ENCODE measurements around the gene STRBP. TPM values are rescaled to one million over a fixed set of nuclear protein-coding genes. Genes with fewer than 3 reads are reported as not detected.

The STRBP gene
- total RNA-seq, 4 donors from 2014 or later: 20.8 to 49.9 (median 37.4) TPM

GRCh38 chr9:123248630-123249029 lies 19.8 kb downstream of the STRBP start:
- Histone ChIP-seq H3K36me3 (no peaks in the 10 kb centered on the region), H3K4me3 (no peak overlapping the region), H3K27ac (peak overlapping the region in 2 of 4 donors; percentile 40 to 42), H3K9me3 (no peaks in the 10 kb centered on the region), H3K4me1 (peaks cover 0 to 10% (median 0%) of the 10 kb centered on the region in 4 donors), H3K27me3 (no peaks in the 10 kb centered on the region)
- no peak for DNase-seq
- TF ChIP-seq POLR2A (IDR thresholded peaks at IDR 0.05): no peak
- no peak for TF ChIP-seq CTCF (IDR thresholded peaks at IDR 0.05)

GRCh38 chr9:123246534-123246933 lies 21.9 kb downstream of the STRBP start:
- no peak for DNase-seq
- no peak overlapping the region for H3K27ac ChIP-seq
- no peak overlapping the region for H3K4me3 ChIP-seq
- peaks cover 0 to under 1% (median 0%) of the 10 kb centered on the region in 4 donors for H3K4me1 ChIP-seq
- no peaks in the 10 kb centered on the region for H3K9me3 ChIP-seq
- no peaks in the 10 kb centered on the region for H3K36me3 ChIP-seq
- H3K27me3 ChIP-seq: no peaks in the 10 kb centered on the region
- TF ChIP-seq CTCF (IDR thresholded peaks at IDR 0.05): no peak
- no peak for TF ChIP-seq POLR2A (IDR thresholded peaks at IDR 0.05)

GRCh38 chr9:123239726-123240125 lies 28.7 kb downstream of the STRBP start:
- no peak for DNase-seq
- TF ChIP-seq POLR2A (IDR thresholded peaks at IDR 0.05) (no peak), CTCF (IDR thresholded peaks at IDR 0.05) (no peak)
- Histone ChIP-seq H3K4me1 (no peaks in the 10 kb centered on the region), H3K27ac (no peak overlapping the region), H3K4me3 (no peak overlapping the region), H3K36me3 (no peaks in the 10 kb centered on the region), H3K27me3 (no peaks in the 10 kb centered on the region), H3K9me3 (no peaks in the 10 kb centered on the region)

GRCh38 chr9:123238365-123238764 lies 30.0 kb downstream of the STRBP start:
- H3K4me3 ChIP-seq: no peak overlapping the region
- no peaks in the 10 kb centered on the region for H3K4me1 ChIP-seq
- no peaks in the 10 kb centered on the region for H3K36me3 ChIP-seq
- no peaks in the 10 kb centered on the region for H3K9me3 ChIP-seq
- TF ChIP-seq CTCF (IDR thresholded peaks at IDR 0.05) (no peak), POLR2A (IDR thresholded peaks at IDR 0.05) (no peak)
- no peaks in the 10 kb centered on the region for H3K27me3 ChIP-seq
- H3K27ac ChIP-seq: no peak overlapping the region
- no peak for DNase-seq

- no peaks in the 10 kb centered on the region for H3K36me3 ChIP-seq
- no peaks in the 10 kb centered on the region for H3K4me1 ChIP-seq
- TF ChIP-seq CTCF (IDR thresholded peaks at IDR 0.05) (no peak), POLR2A (IDR thresholded peaks at IDR 0.05) (no peak)
- no peak overlapping the region for H3K4me3 ChIP-seq
- H3K27ac ChIP-seq: no peak overlapping the region
- DNase-seq: no peak
- no peaks in the 10 kb centered on the region for H3K9me3 ChIP-seq
- no peaks in the 10 kb centered on the region for H3K27me3 ChIP-seq
Measured at GRCh38 chr9:123237220-123237619, 31.2 kb downstream of the STRBP start.

GRCh38 chr9:123235448-123235847 lies 32.9 kb downstream of the STRBP start:
- DNase-seq: no peak
- Histone ChIP-seq H3K27me3 (no peaks in the 10 kb centered on the region), H3K27ac (peak overlapping the region in 1 of 4 donors; percentile 76), H3K4me1 (no peaks in the 10 kb centered on the region), H3K4me3 (no peak overlapping the region), H3K36me3 (no peaks in the 10 kb centered on the region), H3K9me3 (no peaks in the 10 kb centered on the region)
- no peak for TF ChIP-seq CTCF (IDR thresholded peaks at IDR 0.05)
- no peak for TF ChIP-seq POLR2A (IDR thresholded peaks at IDR 0.05)
